H1 (cell line): ENCODE measurements around the gene RAB3GAP2. TPM values are rescaled to one million over a fixed set of nuclear protein-coding genes. Genes with fewer than 3 reads are reported as not detected.

Experiments used
- CTCF ChIA-PET: fragments of 300-600 bp; sonication (Branson Sonifier 250); formaldehyde crosslinking; loops from one replicate; lab custom pipeline; 2021; ENCODE audit not compliant: partially characterized antibody; lab: Charles Lee
- POLR2A ChIA-PET: fragments of 300-600 bp; sonication (Branson Sonifier 250); formaldehyde crosslinking; loops from one replicate; lab custom pipeline; 2021; ENCODE audit warnings: inconsistent platforms; ENCODE audit not compliant: partially characterized antibody; lab: Charles Lee
- DNase-seq, 2 experiments: peaks; one replicate each; pipeline versions ENCODE4 v3.0.0 to v3.0.0-alpha.2; 2010 to 2022; ENCODE audit warnings: low spot score in 2 of 2, low read depth in 1 of 2, mixed read lengths in 1 of 2
- FAIRE-seq: peaks from 2 replicates; lab custom pipeline; 2011; peaks lifted over from hg19 to GRCh38; lab: Jason Lieb, UNC
- H2AFZ ChIP-seq: 2 replicates; pipeline ENCODE4 v1.8.1; 2012; ENCODE audit warnings: low read length, inconsistent platforms
- H2AK5ac ChIP-seq: 2 replicates; pipeline ENCODE4 v1.6.1; 2013; ENCODE audit warnings: low read depth, low read length
- H2BK120ac ChIP-seq: replicated peaks from 2 replicates; pipeline ENCODE3; 2013; ENCODE audit warnings: low read depth, low read length, inconsistent platforms
- H2BK12ac ChIP-seq: 2 replicates; pipeline ENCODE4 v1.6.1; 2013; ENCODE audit warnings: low read depth, low read length
- H2BK15ac ChIP-seq: 2 replicates; pipeline ENCODE4 v1.6.1; 2013; ENCODE audit warnings: low read length
- H2BK20ac ChIP-seq: 2 replicates; pipeline ENCODE4 v1.6.1; 2013; ENCODE audit warnings: low read length
- H2BK5ac ChIP-seq: 2 replicates; pipeline ENCODE4 v1.6.1; 2013; ENCODE audit warnings: low read depth, low read length
- H3K14ac ChIP-seq: 2 replicates; pipeline ENCODE4 v1.6.1; 2013; ENCODE audit warnings: inconsistent platforms; ENCODE audit not compliant: insufficient read length
- H3K18ac ChIP-seq: 2 replicates; pipeline ENCODE4 v1.6.1; 2013; ENCODE audit warnings: low read length; ENCODE audit errors: extremely low read depth
- H3K23ac ChIP-seq: 2 replicates; pipeline ENCODE4 v1.6.1; 2013; ENCODE audit warnings: inconsistent platforms; ENCODE audit not compliant: insufficient read length
- H3K23me2 ChIP-seq: 2 replicates; pipeline ENCODE4 v1.6.1; 2013; ENCODE audit warnings: low read depth, low read length
- H3K27ac ChIP-seq: 2 replicates; pipeline ENCODE4 v1.6.1; 2011; ENCODE audit warnings: low read depth, low read length, inconsistent platforms
- H3K27me3 ChIP-seq, 4 experiments: replicated peaks in 1 of 4; 1 replicate in 1 of 4; 2 replicates in 3 of 4; pipeline versions ENCODE4 v1.6.1 to v1.8.1; 2011 to 2013; ENCODE audit warnings: low read length in 3 of 4, mild to moderate bottlenecking in 3 of 4, inconsistent platforms in 2 of 4, mixed read lengths in 2 of 4, moderate library complexity in 1 of 4; ENCODE audit not compliant: control insufficient read depth in 3 of 4, insufficient read depth in 3 of 4; ENCODE audit errors: extremely low read depth in 1 of 4
- H3K36me3 ChIP-seq, 4 experiments: 2 replicates each; pipeline versions ENCODE4 v1.6.1 to v1.8.1; 2011 to 2013; ENCODE audit warnings: mild to moderate bottlenecking in 4 of 4, low read length in 3 of 4, moderate library complexity in 2 of 4, control low read depth in 1 of 4, inconsistent platforms in 1 of 4; ENCODE audit not compliant: insufficient read depth in 4 of 4, control insufficient read depth in 2 of 4
- H3K4ac ChIP-seq: replicated peaks from 2 replicates; pipeline ENCODE3; 2013; ENCODE audit warnings: low read length, low read depth, mixed read lengths, inconsistent platforms; ENCODE audit not compliant: insufficient read length
- H3K4me1 ChIP-seq, 4 experiments: replicated peaks in 1 of 4; 1 replicate in 1 of 4; 2 replicates in 3 of 4; pipeline versions ENCODE4 v1.6.1 to v1.8.1; 2011 to 2013; ENCODE audit warnings: low read length in 3 of 4, inconsistent platforms in 2 of 4, mixed read lengths in 1 of 4; ENCODE audit not compliant: insufficient read depth in 4 of 4, control insufficient read depth in 3 of 4
- H3K4me2 ChIP-seq, 2 experiments: 2 replicates each; pipeline versions ENCODE4 v1.6.1 to v1.8.1; 2011 to 2013; ENCODE audit warnings: low read depth in 2 of 2, low read length in 2 of 2, control low read depth in 1 of 2, inconsistent platforms in 1 of 2, mild to moderate bottlenecking in 1 of 2; ENCODE audit not compliant: insufficient read depth in 1 of 2
- H3K4me3 ChIP-seq, 4 experiments: fragments of 200-600, 300-600 bp in 1 of 4; sonication (generic), shearing (Covaris generic), sonication (Bioruptor Twin) in 1 of 4; 2 replicates each; pipeline versions ENCODE4 v1.5.1 to v1.8.1; 2011 to 2016; ENCODE audit warnings: low read length in 4 of 4, low read depth in 3 of 4, control low read depth in 2 of 4, inconsistent platforms in 2 of 4, mild to moderate bottlenecking in 2 of 4, mixed read lengths in 1 of 4, moderate library complexity in 1 of 4; ENCODE audit not compliant: insufficient read depth in 2 of 4; ENCODE audit errors: extremely low read depth in 1 of 4
- H3K56ac ChIP-seq: replicated peaks from 2 replicates; pipeline ENCODE3; 2013; ENCODE audit warnings: low read depth, mild to moderate bottlenecking, mixed read lengths, low read length, inconsistent platforms; ENCODE audit not compliant: insufficient read length
- H3K79me1 ChIP-seq: 2 replicates; pipeline ENCODE4 v1.6.1; 2013; ENCODE audit warnings: low read depth, low read length, control low read depth
- H3K79me2 ChIP-seq, 2 experiments: 2 replicates each; pipeline versions ENCODE4 v1.6.1 to v1.8.1; 2012 to 2013; ENCODE audit warnings: low read length in 2 of 2, mild to moderate bottlenecking in 2 of 2, inconsistent platforms in 1 of 2; ENCODE audit not compliant: insufficient read depth in 2 of 2, control insufficient read depth in 1 of 2
- H3K9ac ChIP-seq, 4 experiments: replicated peaks in 1 of 4; 1 replicate in 1 of 4; 2 replicates in 3 of 4; pipeline versions ENCODE4 v1.6.1 to v1.8.1; 2011 to 2013; ENCODE audit warnings: low read depth in 3 of 4, low read length in 3 of 4, control low read depth in 2 of 4, mild to moderate bottlenecking in 2 of 4, moderate library complexity in 2 of 4, inconsistent platforms in 1 of 4; ENCODE audit errors: extremely low read depth in 1 of 4
- H3K9me3 ChIP-seq, 2 experiments: 2 replicates each; pipeline versions ENCODE4 v1.6.1 to v1.8.1; 2012 to 2013; ENCODE audit warnings: mild to moderate bottlenecking in 2 of 2, moderate library complexity in 2 of 2, control low read depth in 1 of 2, inconsistent platforms in 1 of 2, low read depth in 1 of 2, low read length in 1 of 2, mixed read lengths in 1 of 2; ENCODE audit not compliant: insufficient read depth in 2 of 2
- H4K20me1 ChIP-seq, 2 experiments: replicated peaks in 1 of 2; 2 replicates each; pipeline versions ENCODE3 to v1.8.1; 2011 to 2013; ENCODE audit warnings: inconsistent platforms in 2 of 2, low read length in 2 of 2, mild to moderate bottlenecking in 1 of 2; ENCODE audit not compliant: insufficient read depth in 2 of 2, control insufficient read depth in 1 of 2
- H4K5ac ChIP-seq: 2 replicates; pipeline ENCODE4 v1.6.1; 2013; ENCODE audit warnings: low read length, low read depth, mixed read lengths, inconsistent platforms; ENCODE audit not compliant: insufficient read length
- H4K8ac ChIP-seq: 2 replicates; pipeline ENCODE4 v1.8.0; 2013; ENCODE audit warnings: mild to moderate bottlenecking, moderate library complexity, low read length, inconsistent platforms; ENCODE audit not compliant: insufficient read depth; ENCODE audit errors: extremely low read depth
- H4K91ac ChIP-seq: replicated peaks from 2 replicates; pipeline ENCODE3; 2013; ENCODE audit warnings: low read length, mixed read lengths, inconsistent platforms; ENCODE audit not compliant: insufficient read length
- ASH2L ChIP-seq: fragments of 200-600, 300-600 bp; sonication (generic); IDR thresholded peaks from one replicate; pipeline ENCODE4 v1.7.1; 2017; ENCODE audit warnings: low read length
- ATF3 ChIP-seq: IDR thresholded peaks from 2 replicates; pipeline ENCODE4 v1.6.1; 2011; ENCODE audit warnings: low read depth, mild to moderate bottlenecking, low read length; ENCODE audit not compliant: insufficient read depth
- CREB1 ChIP-seq: IDR thresholded peaks from 2 replicates; pipeline ENCODE4 v1.6.1; 2012; ENCODE audit warnings: inconsistent platforms
- EGR1 ChIP-seq: IDR thresholded peaks from 2 replicates; pipeline ENCODE4 v1.6.1; 2011; ENCODE audit warnings: low read depth, low read length, borderline replicate concordance
- FOSL1 ChIP-seq: IDR thresholded peaks from 2 replicates; pipeline ENCODE4 v1.6.1; 2011; ENCODE audit warnings: mild to moderate bottlenecking, low read depth, low read length, moderate library complexity; ENCODE audit not compliant: insufficient read depth
- JUN ChIP-seq: IDR thresholded peaks from 2 replicates; pipeline ENCODE4 v1.6.1; 2011; ENCODE audit warnings: low read depth, mild to moderate bottlenecking, improper control_type of control experiment, low read length
- JUND ChIP-seq: IDR thresholded peaks from 2 replicates; pipeline ENCODE4 v1.6.1; 2011; ENCODE audit warnings: mild to moderate bottlenecking, improper control_type of control experiment, low read length
- MAX ChIP-seq: IDR thresholded peaks from 2 replicates; pipeline ENCODE4 v1.6.1; 2012; ENCODE audit warnings: inconsistent platforms
- NANOG ChIP-seq: IDR thresholded peaks from 2 replicates; pipeline ENCODE4 v1.6.1; 2011; ENCODE audit warnings: low read length, low read depth, mild to moderate bottlenecking, inconsistent platforms; ENCODE audit not compliant: insufficient read depth, poor library complexity, severe bottlenecking
- PHF8 ChIP-seq: fragments of 200-600 bp; sonication (generic); conservative IDR thresholded peaks from 2 replicates; pipeline ENCODE4 v1.7.1; 2012; ENCODE audit warnings: low read depth, mild to moderate bottlenecking, inconsistent platforms, low read length, moderate library complexity
- POLR2A ChIP-seq, 2 experiments: IDR thresholded peaks; 1 replicate in 1 of 2; 2 replicates in 1 of 2; pipeline ENCODE4 v1.6.1; 2011; ENCODE audit warnings: low read depth in 2 of 2, low read length in 2 of 2, mild to moderate bottlenecking in 2 of 2; ENCODE audit errors: control extremely low read depth in 1 of 2
- RFX5 ChIP-seq: IDR thresholded peaks from 2 replicates; pipeline ENCODE4 v1.6.1; 2011; ENCODE audit warnings: low read depth, low read length, improper control_type of control experiment, borderline replicate concordance
- SIRT6 ChIP-seq: IDR thresholded peaks from one replicate; pipeline ENCODE4 v1.7.1; 2012; ENCODE audit warnings: low read length, inconsistent platforms
- SP4 ChIP-seq: IDR thresholded peaks from 2 replicates; pipeline ENCODE4 v1.6.1; 2012; ENCODE audit warnings: low read length, inconsistent platforms
- SUZ12 ChIP-seq: fragments of 200-600 bp; sonication (generic); IDR thresholded peaks from 2 replicates; pipeline ENCODE4 v1.6.1; 2012; ENCODE audit warnings: mild to moderate bottlenecking, inconsistent platforms, low read length, moderate library complexity, mixed read lengths
- TAF7 ChIP-seq: optimal IDR thresholded peaks from 2 replicates; pipeline ENCODE3; 2011; ENCODE audit warnings: low read depth, mild to moderate bottlenecking, inconsistent platforms, low read length, moderate library complexity, borderline replicate concordance
- polyA plus RNA-seq, 7 experiments: library from polyadenylated mRNA; depleted of rRNA in 3 of 7; stranded (reverse) in 5 of 7; unstranded in 2 of 7; fragments of >200 nt in 5 of 7; fragments of 200-250 nt in 2 of 7; gene quantifications; 1 replicate in 5 of 7; 2 replicates in 1 of 7; 4 replicates in 1 of 7; pipeline versions ENCODE4 v1.2.1 to v1.2.3, GENCODE V29; 2011 to 2013; ENCODE audit warnings: missing spikeins in 2 of 7, mixed read lengths in 2 of 7
- total RNA-seq: library from RNA; stranded (reverse); fragmentation: NEBNext Ultra II Directional; extraction: Animal tissue kit (Norgen Biotek cat#: 25700); gene quantifications from 2 replicates; pipeline ENCODE4 v1.2.1, GENCODE V29; 2021

The RAB3GAP2 gene
- total and polyA plus RNA-seq, 2 of the 8 experiments (the other 6 are each of a cell fraction or from before 2014, with no cell fraction given) = 19.7 to 52.7 TPM

GRCh38 chr1:220291580-220291979 lies 19.3 kb upstream of the RAB3GAP2 start:
- no peak overlapping the region for H2BK15ac ChIP-seq
- ChIA-PET POLR2A (no interaction called here), CTCF (interaction anchor here (0.7 to 1.7 kb wide), 3 partner anchors 11 to 159 kb away, joined by 3 to 7 read pairs (median 4); no protein-coding TSS in a partner anchor)
- no peaks in the 10 kb centered on the region for H3K79me2 ChIP-seq
- H3K14ac ChIP-seq = no peak overlapping the region
- H3K79me1 ChIP-seq = no peaks in the 10 kb centered on the region
- H4K20me1 ChIP-seq = no peaks in the 10 kb centered on the region
- H3K27me3 ChIP-seq = no peaks in the 10 kb centered on the region
- no peak overlapping the region for H3K18ac ChIP-seq
- no peaks in the 10 kb centered on the region for H3K9me3 ChIP-seq
- no peak overlapping the region for H3K4me2 ChIP-seq
- no peak overlapping the region for H2AFZ ChIP-seq
- no peak overlapping the region for H3K56ac ChIP-seq
- no peak overlapping the region for H2BK12ac ChIP-seq
- no peaks in the 10 kb centered on the region for H3K23me2 ChIP-seq
- no peak overlapping the region for H3K9ac ChIP-seq
- H4K5ac ChIP-seq = no peak overlapping the region
- H3K27ac ChIP-seq = no peak overlapping the region
- no peak overlapping the region for H2BK5ac ChIP-seq
- H2BK120ac ChIP-seq = no peak overlapping the region
- H3K4ac ChIP-seq = no peak overlapping the region
- peaks cover 0 to 3% (median 2%) of the 10 kb centered on the region in 4 experiments; a peak in 1 of 7 replicates for H3K4me1 ChIP-seq
- DNase-seq (no peak), FAIRE-seq (no peak)
- TF ChIP-seq MAX (no peak), JUND (no peak), FOSL1 (no peak), EGR1 (no peak), CREB1 (no peak), SP4 (no peak), ASH2L (no peak), JUN (no peak), RFX5 (no peak), ATF3 (no peak), SUZ12 (no peak), NANOG (no peak), SIRT6 (no peak), TAF7 (no peak), PHF8 (no peak), POLR2A (IDR thresholded peaks at IDR 0.05; ENCODE audit: control extremely low read depth in 1 of 2, low read depth in 2 of 2, low read length in 2 of 2) (no peak)
- no peak overlapping the region for H4K8ac ChIP-seq
- H2AK5ac ChIP-seq = no peak overlapping the region
- H3K23ac ChIP-seq = no peak overlapping the region
- no peak overlapping the region for H4K91ac ChIP-seq
- no peaks in the 10 kb centered on the region for H3K36me3 ChIP-seq
- H2BK20ac ChIP-seq = no peak overlapping the region
- H3K4me3 ChIP-seq = no peak overlapping the region
